CD14-positive monocyte (primary cell): ENCODE data around the gene CDKN1C. TPM values are rescaled to one million over a fixed set of nuclear protein-coding genes. Genes with fewer than 3 reads are reported as not detected.

Experiments
- DNase-seq, 3 donors: peaks; one replicate each; pipeline ENCODE4 v3.0.0-alpha.2; 2011 to 2022
- H2AFZ ChIP-seq: 2 replicates; pipeline ENCODE4 v1.6.0; 2012; ENCODE audit warnings: mild to moderate bottlenecking, low read depth, low read length, inconsistent platforms; ENCODE audit not compliant: insufficient read depth, poor library complexity, severe bottlenecking
- H3K27ac ChIP-seq, 2 donors: 1 replicate in 1 of 2; 2 replicates in 1 of 2; pipeline ENCODE4 v1.5.1; 2012 to 2013; ENCODE audit warnings: low read length in 2 of 2, control low read depth in 1 of 2, inconsistent platforms in 1 of 2, low read depth in 1 of 2, mild to moderate bottlenecking in 1 of 2
- H3K27me3 ChIP-seq, 2 donors: one replicate each; pipeline versions ENCODE4 v1.6.0 to v1.6.1; 2011 to 2013; ENCODE audit warnings: low read length in 2 of 2; ENCODE audit not compliant: control insufficient read depth in 2 of 2, insufficient read depth in 2 of 2
- H3K36me3 ChIP-seq, 2 donors: replicated peaks in 1 of 2; 1 replicate in 1 of 2; 2 replicates in 1 of 2; pipeline versions ENCODE4 v1.5.1 to v1.6.1; 2012 to 2013; ENCODE audit warnings: low read length in 2 of 2, control low read depth in 1 of 2, inconsistent platforms in 1 of 2, mild to moderate bottlenecking in 1 of 2; ENCODE audit not compliant: insufficient read depth in 2 of 2, control insufficient read depth in 1 of 2
- H3K4me1 ChIP-seq, 2 donors: 1 replicate in 1 of 2; 2 replicates in 1 of 2; pipeline versions ENCODE4 v1.5.1 to v1.6.1; 2012 to 2013; ENCODE audit warnings: low read length in 2 of 2, control low read depth in 1 of 2, inconsistent platforms in 1 of 2, mild to moderate bottlenecking in 1 of 2, moderate library complexity in 1 of 2; ENCODE audit not compliant: insufficient read depth in 2 of 2, control insufficient read depth in 1 of 2
- H3K4me2 ChIP-seq: replicated peaks from 2 replicates; pipeline ENCODE3; 2012; ENCODE audit warnings: low read length, moderate library complexity, mild to moderate bottlenecking; ENCODE audit not compliant: poor library complexity, severe bottlenecking; ENCODE audit errors: extremely low read depth
- H3K4me3 ChIP-seq, 3 experiments: fragments of 200-600 bp in 1 of 3; sonication (generic) in 1 of 3; replicated peaks in 1 of 3; 1 replicate in 2 of 3; 2 replicates in 1 of 3; pipeline ENCODE4 v1.5.1; 2011 to 2013; ENCODE audit warnings: low read length in 3 of 3, mild to moderate bottlenecking in 3 of 3, control low read depth in 2 of 3, low read depth in 2 of 3, inconsistent platforms in 1 of 3, moderate library complexity in 1 of 3
- H3K79me2 ChIP-seq: 2 replicates; pipeline ENCODE4 v1.6.0; 2012; ENCODE audit warnings: mild to moderate bottlenecking, control low read depth, inconsistent platforms, low read length, moderate library complexity; ENCODE audit not compliant: insufficient read depth
- H3K9ac ChIP-seq: 2 replicates; pipeline ENCODE4 v1.6.0; 2017; ENCODE audit warnings: low read length, mild to moderate bottlenecking; ENCODE audit not compliant: insufficient read depth, poor library complexity, severe bottlenecking
- H3K9me3 ChIP-seq, 2 donors: replicated peaks in 1 of 2; 1 replicate in 1 of 2; 2 replicates in 1 of 2; pipeline versions ENCODE4 v1.5.1 to v1.6.1; 2012 to 2013; ENCODE audit warnings: low read length in 2 of 2, control low read depth in 1 of 2; ENCODE audit not compliant: control insufficient read depth in 1 of 2, insufficient read depth in 1 of 2
- H4K20me1 ChIP-seq: 2 replicates; pipeline ENCODE4 v1.6.0; 2012; ENCODE audit warnings: mild to moderate bottlenecking, low read length, control low read depth, moderate library complexity; ENCODE audit not compliant: insufficient read depth
- H3K27ac Mint-ChIP-seq, 7 donors: one replicate each; pipeline ENCODE4 v1.8.0; 2020; ENCODE audit warnings: mild to moderate bottlenecking in 7 of 7, mixed read lengths in 7 of 7, moderate library complexity in 6 of 7, inconsistent platforms in 2 of 7
- H3K27me3 Mint-ChIP-seq, 3 donors: one replicate each; pipeline ENCODE4 v1.8.0; 2021 to 2022; ENCODE audit warnings: low read depth in 3 of 3, mild to moderate bottlenecking in 3 of 3, mixed read lengths in 3 of 3, moderate library complexity in 3 of 3, inconsistent platforms in 1 of 3
- H3K36me3 Mint-ChIP-seq, 2 donors: one replicate each; pipeline ENCODE4 v1.8.0; 2020; ENCODE audit warnings: mixed read lengths in 2 of 2, inconsistent platforms in 1 of 2, mild to moderate bottlenecking in 1 of 2
- H3K4me1 Mint-ChIP-seq: one replicate; pipeline ENCODE4 v1.8.0; 2020; ENCODE audit warnings: mild to moderate bottlenecking, mixed read lengths
- H3K4me3 Mint-ChIP-seq, 2 donors: one replicate each; pipeline ENCODE4 v1.8.0; 2020; ENCODE audit warnings: mild to moderate bottlenecking in 2 of 2, mixed read lengths in 2 of 2, moderate library complexity in 1 of 2
- H3K9me3 Mint-ChIP-seq, 7 donors: one replicate each; pipeline ENCODE4 v1.8.0; 2020 to 2022; ENCODE audit warnings: mixed read lengths in 7 of 7, mild to moderate bottlenecking in 6 of 7, moderate library complexity in 6 of 7, inconsistent platforms in 2 of 7
- WGBS: methylation state at CpG from one replicate; pipeline ENCODE4 v1.1.5; 2013; ENCODE audit warnings: missing lambda C conversion rate; ENCODE audit not compliant: insufficient coverage; 5-methylcytosine and 5-hydroxymethylcytosine counted together
- intact Hi-C, 2 donors: fragments of 100-400 bp; cut with micrococcal nuclease; formaldehyde crosslinking; loops; one replicate each; pipeline versions ENCODE4 v1.15.0 to v1.15.1; 2023
- polyA plus RNA-seq, 3 donors: library from polyadenylated mRNA; depleted of rRNA in 1 of 3; unstranded in 2 of 3; stranded (reverse) in 1 of 3; fragments of 300-500 nt in 2 of 3; fragments of >200 nt in 1 of 3; fragmentation: Illumina TruSeq in 2 of 3; gene quantifications; 1 replicate in 2 of 3; 2 replicates in 1 of 3; pipeline ENCODE4 v1.2.3, GENCODE V29; 2012 to 2021
- TF ChIP-seq, protein P1 (sequence below): fragments of 200-600 bp; IDR thresholded peaks from one replicate; pipeline ENCODE4 v1.8.0; 2022; ENCODE audit warnings: antibody characterized with exemption, mild to moderate bottlenecking

Gene CDKN1C
- polyA plus RNA-seq, 3 donors: 3.2 to 36.4 (median 4.7) TPM

DNA sequence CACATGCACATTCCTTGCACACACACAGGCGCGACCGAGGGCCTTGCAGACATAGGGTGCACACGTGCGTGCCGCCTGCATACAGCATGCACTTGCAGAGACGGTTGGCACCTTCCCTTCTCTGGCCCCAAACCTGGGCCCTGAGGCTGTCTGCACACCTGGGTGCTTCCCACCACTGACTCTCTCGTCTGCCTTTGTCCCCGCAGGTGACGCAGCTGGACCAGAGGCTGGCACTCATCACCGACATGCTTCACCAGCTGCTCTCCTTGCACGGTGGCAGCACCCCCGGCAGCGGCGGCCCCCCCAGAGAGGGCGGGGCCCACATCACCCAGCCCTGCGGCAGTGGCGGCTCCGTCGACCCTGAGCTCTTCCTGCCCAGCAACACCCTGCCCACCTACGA is 38.0 kb downstream of the CDKN1C start:
- Histone ChIP-seq H2AFZ (no peak overlapping the region), H3K27ac (no peak overlapping the region), H3K4me2 (no peak overlapping the region), H3K4me1 (no peaks in the 10 kb centered on the region), H4K20me1 (peaks cover 31% of the 10 kb centered on the region), H3K36me3 (peaks cover 10 to 14% of the 10 kb centered on the region in 2 donors), H3K9ac (no peak overlapping the region), H3K9me3 (no peaks in the 10 kb centered on the region), H3K27me3 (no peaks in the 10 kb centered on the region), H3K79me2 (no peaks in the 10 kb centered on the region), H3K4me3 (no peak overlapping the region)
- no peak for DNase-seq
- Mint-ChIP-seq H3K9me3 (peaks cover 0 to 2% (median 0%) of the 10 kb centered on the region in 7 donors), H3K4me3 (no peak overlapping the region), H3K36me3 (peaks cover 5 to 9% of the 10 kb centered on the region in 2 donors), H3K27ac (no peak overlapping the region), H3K27me3 (peaks cover 0 to 9% (median 0%) of the 10 kb centered on the region in 3 donors), H3K4me1 (no peaks in the 10 kb centered on the region)
- intact Hi-C loops: no loop called here
- TF ChIP-seq, protein P1, sequence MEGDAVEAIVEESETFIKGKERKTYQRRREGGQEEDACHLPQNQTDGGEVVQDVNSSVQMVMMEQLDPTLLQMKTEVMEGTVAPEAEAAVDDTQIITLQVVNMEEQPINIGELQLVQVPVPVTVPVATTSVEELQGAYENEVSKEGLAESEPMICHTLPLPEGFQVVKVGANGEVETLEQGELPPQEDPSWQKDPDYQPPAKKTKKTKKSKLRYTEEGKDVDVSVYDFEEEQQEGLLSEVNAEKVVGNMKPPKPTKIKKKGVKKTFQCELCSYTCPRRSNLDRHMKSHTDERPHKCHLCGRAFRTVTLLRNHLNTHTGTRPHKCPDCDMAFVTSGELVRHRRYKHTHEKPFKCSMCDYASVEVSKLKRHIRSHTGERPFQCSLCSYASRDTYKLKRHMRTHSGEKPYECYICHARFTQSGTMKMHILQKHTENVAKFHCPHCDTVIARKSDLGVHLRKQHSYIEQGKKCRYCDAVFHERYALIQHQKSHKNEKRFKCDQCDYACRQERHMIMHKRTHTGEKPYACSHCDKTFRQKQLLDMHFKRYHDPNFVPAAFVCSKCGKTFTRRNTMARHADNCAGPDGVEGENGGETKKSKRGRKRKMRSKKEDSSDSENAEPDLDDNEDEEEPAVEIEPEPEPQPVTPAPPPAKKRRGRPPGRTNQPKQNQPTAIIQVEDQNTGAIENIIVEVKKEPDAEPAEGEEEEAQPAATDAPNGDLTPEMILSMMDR: no peak
- WGBS: 99% methylated on average over 11 of the region's 21 CpGs

DNA sequence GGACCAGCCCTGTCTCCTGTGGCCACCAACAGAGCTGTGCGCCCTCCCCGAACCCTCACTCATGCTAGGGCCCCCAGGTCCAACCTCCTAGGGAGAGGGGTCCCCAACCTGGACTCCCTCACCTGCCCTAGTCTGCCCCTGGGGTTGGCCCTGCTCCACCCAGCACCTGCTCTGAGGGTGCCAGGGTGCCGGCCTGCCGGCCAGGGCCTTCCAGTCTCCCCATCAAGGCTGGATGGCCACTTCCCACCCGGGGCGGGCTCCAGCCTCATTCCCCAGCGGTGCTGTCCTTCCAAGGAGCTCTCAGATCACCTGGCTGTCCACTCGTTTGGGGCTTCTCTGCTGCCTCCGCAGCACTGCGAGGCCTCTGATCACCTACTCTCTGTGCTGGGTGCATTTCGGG is 39.1 kb downstream of the CDKN1C start:
- no peak overlapping the region for H3K4me2 ChIP-seq
- no peak for DNase-seq
- no peaks in the 10 kb centered on the region for H3K27me3 ChIP-seq
- H3K27me3 Mint-ChIP-seq: peaks cover 0 to 9% (median 0%) of the 10 kb centered on the region in 3 donors
- peaks cover 0 to 2% (median 0%) of the 10 kb centered on the region in 7 donors for H3K9me3 Mint-ChIP-seq
- WGBS: 94% methylated on average over 9 of the region's 11 CpGs
- peaks cover 5 to 11% of the 10 kb centered on the region in 2 donors for H3K36me3 Mint-ChIP-seq
- no peak overlapping the region for H3K4me3 Mint-ChIP-seq
- peaks cover 36% of the 10 kb centered on the region for H4K20me1 ChIP-seq
- no peaks in the 10 kb centered on the region for H3K79me2 ChIP-seq
- peaks cover 10 to 14% of the 10 kb centered on the region in 2 donors for H3K36me3 ChIP-seq
- no peaks in the 10 kb centered on the region for H3K4me1 Mint-ChIP-seq
- H3K4me1 ChIP-seq: no peaks in the 10 kb centered on the region
- TF ChIP-seq, protein P1: no peak
- intact Hi-C loops: no loop called here
- H3K27ac ChIP-seq: no peak overlapping the region
- H3K9ac ChIP-seq: no peak overlapping the region
- no peaks in the 10 kb centered on the region for H3K9me3 ChIP-seq
- H2AFZ ChIP-seq: no peak overlapping the region
- no peak overlapping the region for H3K27ac Mint-ChIP-seq
- H3K4me3 ChIP-seq: no peak overlapping the region
